Astrocyte (in vitro differentiated cells and primary cell): ENCODE measurements around the gene TMEM196.

Experiments
- EZH2 ChIP-seq: IDR thresholded peaks from 2 replicates; pipeline ENCODE4 v1.6.1; 2012; ENCODE audit warnings: mild to moderate bottlenecking, low read length, inconsistent platforms; ENCODE audit not compliant: insufficient read depth
- TF ChIP-seq, protein P1 (sequence below): IDR thresholded peaks from 2 replicates; pipeline ENCODE4 v1.5.1; 2011; ENCODE audit warnings: low read depth, mild to moderate bottlenecking, inconsistent platforms, low read length, moderate library complexity; ENCODE audit not compliant: insufficient read depth

DNA sequence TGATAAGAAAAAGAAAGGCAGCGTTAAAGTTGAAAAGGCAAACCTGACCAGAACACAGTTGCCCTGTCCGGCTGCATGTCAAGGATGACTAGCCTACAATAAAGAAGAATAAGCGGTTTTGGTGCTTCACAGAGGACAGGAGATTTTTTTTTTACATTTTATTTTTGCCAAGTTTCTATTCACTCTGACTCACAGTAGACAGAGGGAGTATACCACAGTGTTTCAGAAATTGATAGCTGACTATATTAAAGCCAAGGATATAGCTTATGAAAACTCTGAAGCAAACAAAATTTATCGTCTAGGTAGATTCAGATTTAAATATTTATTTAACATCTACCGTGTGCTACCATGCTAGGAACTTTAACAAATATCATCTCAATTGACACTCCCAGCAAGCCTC lies 47.6 kb downstream of the TMEM196 start:
- TF ChIP-seq, protein P1, sequence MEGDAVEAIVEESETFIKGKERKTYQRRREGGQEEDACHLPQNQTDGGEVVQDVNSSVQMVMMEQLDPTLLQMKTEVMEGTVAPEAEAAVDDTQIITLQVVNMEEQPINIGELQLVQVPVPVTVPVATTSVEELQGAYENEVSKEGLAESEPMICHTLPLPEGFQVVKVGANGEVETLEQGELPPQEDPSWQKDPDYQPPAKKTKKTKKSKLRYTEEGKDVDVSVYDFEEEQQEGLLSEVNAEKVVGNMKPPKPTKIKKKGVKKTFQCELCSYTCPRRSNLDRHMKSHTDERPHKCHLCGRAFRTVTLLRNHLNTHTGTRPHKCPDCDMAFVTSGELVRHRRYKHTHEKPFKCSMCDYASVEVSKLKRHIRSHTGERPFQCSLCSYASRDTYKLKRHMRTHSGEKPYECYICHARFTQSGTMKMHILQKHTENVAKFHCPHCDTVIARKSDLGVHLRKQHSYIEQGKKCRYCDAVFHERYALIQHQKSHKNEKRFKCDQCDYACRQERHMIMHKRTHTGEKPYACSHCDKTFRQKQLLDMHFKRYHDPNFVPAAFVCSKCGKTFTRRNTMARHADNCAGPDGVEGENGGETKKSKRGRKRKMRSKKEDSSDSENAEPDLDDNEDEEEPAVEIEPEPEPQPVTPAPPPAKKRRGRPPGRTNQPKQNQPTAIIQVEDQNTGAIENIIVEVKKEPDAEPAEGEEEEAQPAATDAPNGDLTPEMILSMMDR = no peak
- TF ChIP-seq EZH2 = no peak
